GM23338 (cell line): ENCODE measurements around the gene ARHGAP27. TPM values are rescaled to one million over a fixed set of nuclear protein-coding genes. Genes with fewer than 3 reads are reported as not detected.

Experiments used
- ATAC-seq: fragments of 200-7000 bp; cut with Tn5 transposase; 3 replicates; pipeline ENCODE4 v1.9.1; 2020
- DNase-seq: peaks from one replicate; pipeline ENCODE4 v3.0.0-alpha.2; 2015; ENCODE audit warnings: low spot score
- H2AFZ ChIP-seq: fragments of 200-600 bp; sonication (generic); 2 replicates; pipeline ENCODE4 v1.8.0; 2016; ENCODE audit warnings: antibody characterized with exemption, mild to moderate bottlenecking, moderate library complexity
- H3F3A ChIP-seq: fragments of 200-600 bp; sonication (generic); replicated peaks from 2 replicates; pipeline ENCODE4 v1.8.0; 2017; ENCODE audit warnings: antibody characterized with exemption, mixed run types, low read depth
- H3K27ac ChIP-seq: fragments of 200-600 bp; sonication (generic); 2 replicates; pipeline ENCODE4 v1.6.1; 2016; ENCODE audit warnings: low read depth
- H3K27me3 ChIP-seq: fragments of 200-600 bp; sonication (generic); 2 replicates; pipeline ENCODE4 v1.8.0; 2016; ENCODE audit warnings: mild to moderate bottlenecking, mixed run types, moderate library complexity; ENCODE audit not compliant: insufficient read depth
- H3K36me3 ChIP-seq: fragments of 200-600 bp; sonication (generic); 2 replicates; pipeline ENCODE4 v1.8.0; 2016; ENCODE audit warnings: mild to moderate bottlenecking; ENCODE audit not compliant: insufficient read depth
- H3K4me1 ChIP-seq: fragments of 200-600 bp; sonication (generic); 2 replicates; pipeline ENCODE4 v1.8.0; 2016; ENCODE audit warnings: mild to moderate bottlenecking, moderate library complexity; ENCODE audit not compliant: insufficient read depth
- H3K4me2 ChIP-seq: fragments of 200-600 bp; sonication (generic); 2 replicates; pipeline ENCODE4 v1.7.1; 2017; ENCODE audit warnings: mixed run types
- H3K4me3 ChIP-seq: fragments of 200-600 bp; sonication (generic); 2 replicates; pipeline ENCODE4 v1.6.1; 2016; ENCODE audit warnings: mixed run types
- H3K79me2 ChIP-seq: fragments of 200-600 bp; sonication (generic); replicated peaks from 2 replicates; pipeline ENCODE4 v1.8.0; 2017; ENCODE audit warnings: mild to moderate bottlenecking; ENCODE audit not compliant: insufficient read depth
- H3K9me2 ChIP-seq: fragments of 200-600 bp; sonication (generic); 2 replicates; pipeline ENCODE4 v1.8.0; 2017; ENCODE audit not compliant: insufficient read depth
- H4K20me1 ChIP-seq: fragments of 200-600 bp; sonication (generic); replicated peaks from 2 replicates; pipeline ENCODE4 v1.8.0; 2017; ENCODE audit warnings: mild to moderate bottlenecking; ENCODE audit not compliant: insufficient read depth
- H3K27ac Mint-ChIP-seq: 2 replicates; pipeline ENCODE4 v1.8.0; 2020; ENCODE audit warnings: inconsistent platforms, mild to moderate bottlenecking, moderate library complexity, mixed read lengths
- H3K27me3 Mint-ChIP-seq: 3 replicates; pipeline ENCODE4 v1.8.0; 2022; ENCODE audit warnings: low read depth, mild to moderate bottlenecking, moderate library complexity, mixed read lengths, inconsistent platforms; ENCODE audit not compliant: insufficient read depth, poor library complexity
- H3K36me3 Mint-ChIP-seq: 3 replicates; pipeline ENCODE4 v1.8.0; 2021; ENCODE audit warnings: low read depth, mild to moderate bottlenecking, inconsistent platforms, moderate library complexity, mixed read lengths
- H3K4me1 Mint-ChIP-seq: 3 replicates; pipeline ENCODE4 v1.8.0; 2020; ENCODE audit warnings: mild to moderate bottlenecking, inconsistent platforms, mixed read lengths
- H3K4me3 Mint-ChIP-seq: 3 replicates; pipeline ENCODE4 v1.8.0; 2021; ENCODE audit warnings: moderate library complexity, mild to moderate bottlenecking, inconsistent platforms, mixed read lengths
- H3K9me3 Mint-ChIP-seq: 3 replicates; pipeline ENCODE4 v1.8.0; 2020; ENCODE audit warnings: moderate library complexity, mild to moderate bottlenecking, inconsistent platforms, mixed read lengths
- CREB1 ChIP-seq: fragments of 250-450 bp; sonication (Bioruptor Pico); IDR thresholded peaks from 2 replicates; pipeline ENCODE4 v1.5.0; 2020; ENCODE audit warnings: low read depth, mild to moderate bottlenecking, moderate library complexity
- EZH2 ChIP-seq: fragments of 200-600 bp; sonication (generic); IDR thresholded peaks from one replicate; pipeline ENCODE4 v1.8.0; 2017; ENCODE audit warnings: antibody characterized with exemption, mild to moderate bottlenecking, low read depth; ENCODE audit not compliant: unreplicated experiment
- EZH2phosphoT487 ChIP-seq: fragments of 200-600 bp; sonication (generic); IDR thresholded peaks from one replicate; pipeline ENCODE4 v1.8.1; 2018; ENCODE audit warnings: antibody characterized with exemption; ENCODE audit not compliant: unreplicated experiment
- JUNB ChIP-seq: IDR thresholded peaks from one replicate; pipeline ENCODE4 v1.6.1; 2016; ENCODE audit warnings: antibody characterized with exemption; ENCODE audit not compliant: unreplicated experiment
- NANOG ChIP-seq: IDR thresholded peaks from 2 replicates; pipeline ENCODE4 v1.6.1; 2016; ENCODE audit warnings: antibody characterized with exemption, borderline replicate concordance
- POLR2AphosphoS5 ChIP-seq: IDR thresholded peaks from 2 replicates; pipeline ENCODE4 v1.6.1; 2016; ENCODE audit warnings: antibody characterized with exemption, low read depth
- STAT1 ChIP-seq: IDR thresholded peaks from one replicate; pipeline ENCODE4 v1.6.1; 2016; ENCODE audit warnings: antibody characterized with exemption; ENCODE audit not compliant: unreplicated experiment
- ZNF114 ChIP-seq: fragments of 250-450 bp; sonication (Bioruptor Pico); IDR thresholded peaks from 2 replicates; pipeline ENCODE4 v1.5.0; 2020; ENCODE audit warnings: mild to moderate bottlenecking, moderate library complexity
- ZNF331 ChIP-seq: fragments of 250-450 bp; sonication (Bioruptor Pico); IDR thresholded peaks from 2 replicates; pipeline ENCODE4 v1.5.0; 2020; ENCODE audit warnings: low read depth, mild to moderate bottlenecking, moderate library complexity
- polyA plus RNA-seq: library from polyadenylated mRNA; unstranded; fragments of >200 nt; fragmentation: Nextera tagmentation; extraction: Ambion mirVana; gene quantifications from 2 replicates; pipeline ENCODE4 v1.2.1, GENCODE V29; 2016
- total RNA-seq: library from RNA; depleted of rRNA; stranded (reverse); fragments of >200 nt; shearing (Covaris generic); gene quantifications from 2 replicates; pipeline ENCODE4 v1.2.3, GENCODE V29; 2014
- TF ChIP-seq, protein P1 (sequence below): IDR thresholded peaks from 2 replicates; pipeline ENCODE4 v1.6.1; 2016; ENCODE audit warnings: antibody characterized with exemption
- TF ChIP-seq, protein P2 (sequence below): IDR thresholded peaks from one replicate; pipeline ENCODE4 v1.6.1; 2018; ENCODE audit warnings: antibody characterized with exemption; ENCODE audit not compliant: unreplicated experiment
- TF ChIP-seq, protein P3 (sequence below), 2 experiments: fragments of 200-600 bp in 1 of 2; sonication (generic) in 1 of 2; conservative IDR thresholded peaks; 2 replicates each; pipeline versions ENCODE4 v1.5.1 to v1.6.1; 2016 to 2017; ENCODE audit warnings: antibody characterized with exemption in 2 of 2, low read depth in 2 of 2, mild to moderate bottlenecking in 2 of 2, moderate library complexity in 1 of 2

The ARHGAP27 gene
- total and polyA plus RNA-seq, 2 experiments from 2014 or later, result 5.9 to 17.7 TPM

DNA sequence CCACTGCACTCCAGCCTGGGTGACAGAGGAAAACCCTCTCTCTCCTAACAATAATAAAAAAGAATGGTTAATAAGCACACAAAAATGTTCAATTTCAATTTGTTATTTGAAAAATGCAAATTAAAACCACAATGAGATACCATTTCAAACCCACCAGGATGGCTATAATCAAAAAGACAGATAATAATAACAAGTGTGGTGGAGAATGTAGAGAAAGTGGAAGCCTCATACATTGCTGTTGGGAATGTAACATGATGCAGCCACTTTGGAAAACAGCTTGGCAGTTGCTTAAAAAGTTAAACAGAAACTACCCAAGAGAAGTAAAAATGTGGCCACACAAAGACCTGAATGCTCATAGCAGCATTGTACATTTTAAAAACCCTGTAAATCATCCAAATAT is 64.0 kb downstream of the ARHGAP27 start:
- H3K27me3 Mint-ChIP-seq, result peaks cover 21% of the 10 kb centered on the region
- Histone ChIP-seq H3K4me1 (peaks cover 48% of the 10 kb centered on the region), H3K4me3 (no peak overlapping the region), H3F3A (peaks cover 11% of the 10 kb centered on the region), H3K27me3 (no peaks in the 10 kb centered on the region), H3K9me2 (no peaks in the 10 kb centered on the region), H4K20me1 (no peaks in the 10 kb centered on the region), H3K36me3 (no peaks in the 10 kb centered on the region), H3K79me2 (no peaks in the 10 kb centered on the region), H3K27ac (no peak overlapping the region), H3K4me2 (no peak overlapping the region), H2AFZ (no peak overlapping the region)
- no peak overlapping the region for H3K4me3 Mint-ChIP-seq
- ATAC-seq (no peak), DNase-seq (no peak)
- H3K9me3 Mint-ChIP-seq, result no peaks in the 10 kb centered on the region
- no peaks in the 10 kb centered on the region for H3K36me3 Mint-ChIP-seq
- no peak overlapping the region for H3K27ac Mint-ChIP-seq
- TF ChIP-seq CREB1 (CRISPR knock-in tag), result no peak
- TF ChIP-seq STAT1, result no peak
- TF ChIP-seq, protein P1, sequence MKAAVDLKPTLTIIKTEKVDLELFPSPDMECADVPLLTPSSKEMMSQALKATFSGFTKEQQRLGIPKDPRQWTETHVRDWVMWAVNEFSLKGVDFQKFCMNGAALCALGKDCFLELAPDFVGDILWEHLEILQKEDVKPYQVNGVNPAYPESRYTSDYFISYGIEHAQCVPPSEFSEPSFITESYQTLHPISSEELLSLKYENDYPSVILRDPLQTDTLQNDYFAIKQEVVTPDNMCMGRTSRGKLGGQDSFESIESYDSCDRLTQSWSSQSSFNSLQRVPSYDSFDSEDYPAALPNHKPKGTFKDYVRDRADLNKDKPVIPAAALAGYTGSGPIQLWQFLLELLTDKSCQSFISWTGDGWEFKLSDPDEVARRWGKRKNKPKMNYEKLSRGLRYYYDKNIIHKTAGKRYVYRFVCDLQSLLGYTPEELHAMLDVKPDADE, result no peak
- TF ChIP-seq JUNB, result no peak
- no peak for TF ChIP-seq POLR2AphosphoS5
- TF ChIP-seq, protein P2, sequence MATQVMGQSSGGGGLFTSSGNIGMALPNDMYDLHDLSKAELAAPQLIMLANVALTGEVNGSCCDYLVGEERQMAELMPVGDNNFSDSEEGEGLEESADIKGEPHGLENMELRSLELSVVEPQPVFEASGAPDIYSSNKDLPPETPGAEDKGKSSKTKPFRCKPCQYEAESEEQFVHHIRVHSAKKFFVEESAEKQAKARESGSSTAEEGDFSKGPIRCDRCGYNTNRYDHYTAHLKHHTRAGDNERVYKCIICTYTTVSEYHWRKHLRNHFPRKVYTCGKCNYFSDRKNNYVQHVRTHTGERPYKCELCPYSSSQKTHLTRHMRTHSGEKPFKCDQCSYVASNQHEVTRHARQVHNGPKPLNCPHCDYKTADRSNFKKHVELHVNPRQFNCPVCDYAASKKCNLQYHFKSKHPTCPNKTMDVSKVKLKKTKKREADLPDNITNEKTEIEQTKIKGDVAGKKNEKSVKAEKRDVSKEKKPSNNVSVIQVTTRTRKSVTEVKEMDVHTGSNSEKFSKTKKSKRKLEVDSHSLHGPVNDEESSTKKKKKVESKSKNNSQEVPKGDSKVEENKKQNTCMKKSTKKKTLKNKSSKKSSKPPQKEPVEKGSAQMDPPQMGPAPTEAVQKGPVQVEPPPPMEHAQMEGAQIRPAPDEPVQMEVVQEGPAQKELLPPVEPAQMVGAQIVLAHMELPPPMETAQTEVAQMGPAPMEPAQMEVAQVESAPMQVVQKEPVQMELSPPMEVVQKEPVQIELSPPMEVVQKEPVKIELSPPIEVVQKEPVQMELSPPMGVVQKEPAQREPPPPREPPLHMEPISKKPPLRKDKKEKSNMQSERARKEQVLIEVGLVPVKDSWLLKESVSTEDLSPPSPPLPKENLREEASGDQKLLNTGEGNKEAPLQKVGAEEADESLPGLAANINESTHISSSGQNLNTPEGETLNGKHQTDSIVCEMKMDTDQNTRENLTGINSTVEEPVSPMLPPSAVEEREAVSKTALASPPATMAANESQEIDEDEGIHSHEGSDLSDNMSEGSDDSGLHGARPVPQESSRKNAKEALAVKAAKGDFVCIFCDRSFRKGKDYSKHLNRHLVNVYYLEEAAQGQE, result no peak
- peaks cover 57% of the 10 kb centered on the region for H3K4me1 Mint-ChIP-seq

DNA sequence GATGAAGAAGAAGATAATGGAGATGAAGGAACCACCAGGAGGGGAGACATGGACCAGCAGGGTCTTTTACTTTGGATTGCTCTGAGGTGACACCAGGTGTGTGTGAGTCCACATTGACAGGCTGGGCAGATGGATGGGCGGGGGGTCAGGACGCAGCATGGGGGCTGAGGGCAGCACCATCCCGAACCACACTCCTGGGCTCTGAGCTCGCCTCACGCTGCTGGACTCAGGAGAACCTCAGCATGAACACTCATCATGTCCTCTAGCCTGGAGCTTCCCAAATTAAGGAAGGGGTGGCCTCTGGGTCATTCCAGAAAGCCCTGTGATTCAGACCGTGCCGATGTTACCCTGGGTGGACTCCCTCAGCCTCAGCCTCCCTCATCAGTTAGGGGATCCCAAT is 65.5 kb downstream of the ARHGAP27 start:
- Mint-ChIP-seq H3K36me3 (no peaks in the 10 kb centered on the region), H3K4me3 (no peak overlapping the region), H3K4me1 (peaks cover 51% of the 10 kb centered on the region), H3K9me3 (no peaks in the 10 kb centered on the region; the same call in 2 of the 3 replicates), H3K27ac (no peak overlapping the region), H3K27me3 (peaks cover 23% of the 10 kb centered on the region)
- Histone ChIP-seq H3K4me3 (no peak overlapping the region), H3K4me1 (peaks cover 36% of the 10 kb centered on the region), H3K27me3 (no peaks in the 10 kb centered on the region), H3K79me2 (no peaks in the 10 kb centered on the region), H2AFZ (no peak overlapping the region), H4K20me1 (no peaks in the 10 kb centered on the region), H3K9me2 (no peaks in the 10 kb centered on the region), H3K27ac (no peak overlapping the region), H3F3A (peaks cover 7% of the 10 kb centered on the region), H3K36me3 (no peaks in the 10 kb centered on the region), H3K4me2 (no peak overlapping the region)
- ATAC-seq, result no peak
- DNase-seq, result no peak
- TF ChIP-seq CREB1 (CRISPR knock-in tag), result no peak
- TF ChIP-seq NANOG, result no peak
- TF ChIP-seq STAT1, result no peak
- no peak for TF ChIP-seq JUNB
- no peak for TF ChIP-seq EZH2phosphoT487
- TF ChIP-seq EZH2, result no peak
- TF ChIP-seq ZNF331, result no peak
- TF ChIP-seq, protein P1, result no peak
- TF ChIP-seq, protein P3, sequence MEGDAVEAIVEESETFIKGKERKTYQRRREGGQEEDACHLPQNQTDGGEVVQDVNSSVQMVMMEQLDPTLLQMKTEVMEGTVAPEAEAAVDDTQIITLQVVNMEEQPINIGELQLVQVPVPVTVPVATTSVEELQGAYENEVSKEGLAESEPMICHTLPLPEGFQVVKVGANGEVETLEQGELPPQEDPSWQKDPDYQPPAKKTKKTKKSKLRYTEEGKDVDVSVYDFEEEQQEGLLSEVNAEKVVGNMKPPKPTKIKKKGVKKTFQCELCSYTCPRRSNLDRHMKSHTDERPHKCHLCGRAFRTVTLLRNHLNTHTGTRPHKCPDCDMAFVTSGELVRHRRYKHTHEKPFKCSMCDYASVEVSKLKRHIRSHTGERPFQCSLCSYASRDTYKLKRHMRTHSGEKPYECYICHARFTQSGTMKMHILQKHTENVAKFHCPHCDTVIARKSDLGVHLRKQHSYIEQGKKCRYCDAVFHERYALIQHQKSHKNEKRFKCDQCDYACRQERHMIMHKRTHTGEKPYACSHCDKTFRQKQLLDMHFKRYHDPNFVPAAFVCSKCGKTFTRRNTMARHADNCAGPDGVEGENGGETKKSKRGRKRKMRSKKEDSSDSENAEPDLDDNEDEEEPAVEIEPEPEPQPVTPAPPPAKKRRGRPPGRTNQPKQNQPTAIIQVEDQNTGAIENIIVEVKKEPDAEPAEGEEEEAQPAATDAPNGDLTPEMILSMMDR (conservative IDR thresholded peaks at IDR 0.05; ENCODE audit: low read depth in 2 of 2), result no peak
- TF ChIP-seq, protein P2, result no peak
- no peak for TF ChIP-seq ZNF114 (CRISPR knock-in tag)
